ENCODE results near the gene OLFML2B.
"Not testable (repeated sequence)": the region's sequence is repeated elsewhere in the genome, so short reads cannot be mapped to it uniquely, and the experiment has no call there.

The OLFML2B gene

GRCh38 chr1:162018418-162018817 lies 5.3 kb downstream of the OLFML2B start:
- H3K4me1 ChIP-seq (ENCODE audit: insufficient read depth, low read length), result peaks cover 18% of the 10 kb centered on the region; the same call in 1 of the 2 replicates
- no peak overlapping the region for H3K27ac ChIP-seq (ENCODE audit: low read length)
- H3K27me3 ChIP-seq (ENCODE audit: insufficient read depth, low read length), result peaks cover 20% of the 10 kb centered on the region
- no peak overlapping the region for H3K4me3 ChIP-seq (ENCODE audit: low read length)
- no peak overlapping the region for H3K9ac ChIP-seq (ENCODE audit: low read depth, low read length)
- H3K9me3 ChIP-seq (ENCODE audit: insufficient read depth, low read depth, low read length), result no peaks in the 10 kb centered on the region
- 0 out of 2 replicates have a peak, but pooled peaks cover 1% of the 10 kb centered on the region for H3K36me3 ChIP-seq (ENCODE audit: insufficient read depth, low read depth, low read length)

DNA sequence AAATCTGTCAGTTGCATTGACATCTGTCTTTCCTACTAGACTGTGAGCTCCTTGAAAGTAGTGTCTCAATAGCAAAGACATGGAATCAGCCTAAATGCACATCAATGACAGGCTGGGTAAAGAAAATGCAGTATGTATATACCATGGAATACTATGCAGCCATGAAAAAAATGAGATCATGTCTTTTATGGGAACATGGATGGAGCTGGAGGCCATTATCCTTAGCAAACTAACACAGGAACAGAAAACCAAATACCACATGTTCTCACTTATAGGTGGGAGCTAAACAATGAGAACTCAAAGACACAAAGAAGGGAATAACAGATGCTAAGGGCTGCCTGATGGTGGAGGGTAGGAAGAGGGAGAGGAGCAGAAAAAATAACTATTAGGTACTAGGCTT lies 5.9 kb downstream of the OLFML2B start:
- not testable (repeated sequence) for H3K27ac ChIP-seq (ENCODE audit: low read length); H3K36me3 ChIP-seq (ENCODE audit: insufficient read depth, low read depth, low read length); H3K9ac ChIP-seq (ENCODE audit: low read depth, low read length); H3K9me3 ChIP-seq (ENCODE audit: insufficient read depth, low read depth, low read length); H3K4me3 ChIP-seq (ENCODE audit: low read length)
- Histone ChIP-seq H3K4me1 (ENCODE audit: insufficient read depth, low read length) (peaks cover 18% of the 10 kb centered on the region; the same call in 1 of the 2 replicates), H3K27me3 (ENCODE audit: insufficient read depth, low read length) (peaks cover 14% of the 10 kb centered on the region)

GRCh38 chr1:162016631-162017030 lies 7.0 kb downstream of the OLFML2B start:
- Histone ChIP-seq H3K9ac (ENCODE audit: low read depth, low read length) (no peak overlapping the region), H3K4me1 (ENCODE audit: insufficient read depth, low read length) (peaks cover 14% of the 10 kb centered on the region; the same call in 1 of the 2 replicates), H3K36me3 (ENCODE audit: insufficient read depth, low read depth, low read length) (0 out of 2 replicates have a peak, but pooled peaks cover 3% of the 10 kb centered on the region), H3K27ac (ENCODE audit: low read length) (no peak overlapping the region), H3K9me3 (ENCODE audit: insufficient read depth, low read depth, low read length) (no peaks in the 10 kb centered on the region), H3K4me3 (ENCODE audit: low read length) (no peak overlapping the region), H3K27me3 (ENCODE audit: insufficient read depth, low read length) (peaks cover 5% of the 10 kb centered on the region; the same call in 1 of the 2 replicates)

GRCh38 chr1:162015196-162015595 lies 8.5 kb downstream of the OLFML2B start:
- Histone ChIP-seq H3K4me3 (ENCODE audit: low read length) (no peak overlapping the region), H3K27me3 (ENCODE audit: insufficient read depth, low read length) (no peaks in the 10 kb centered on the region; the same call in 1 of the 2 replicates), H3K9me3 (ENCODE audit: insufficient read depth, low read depth, low read length) (no peaks in the 10 kb centered on the region), H3K9ac (ENCODE audit: low read depth, low read length) (no peak overlapping the region), H3K36me3 (ENCODE audit: insufficient read depth, low read depth, low read length) (0 out of 2 replicates have a peak, but pooled peaks cover 3% of the 10 kb centered on the region), H3K27ac (ENCODE audit: low read length) (no peak overlapping the region), H3K4me1 (ENCODE audit: insufficient read depth, low read length) (peaks cover 6% of the 10 kb centered on the region; the same call in 1 of the 2 replicates)

DNA sequence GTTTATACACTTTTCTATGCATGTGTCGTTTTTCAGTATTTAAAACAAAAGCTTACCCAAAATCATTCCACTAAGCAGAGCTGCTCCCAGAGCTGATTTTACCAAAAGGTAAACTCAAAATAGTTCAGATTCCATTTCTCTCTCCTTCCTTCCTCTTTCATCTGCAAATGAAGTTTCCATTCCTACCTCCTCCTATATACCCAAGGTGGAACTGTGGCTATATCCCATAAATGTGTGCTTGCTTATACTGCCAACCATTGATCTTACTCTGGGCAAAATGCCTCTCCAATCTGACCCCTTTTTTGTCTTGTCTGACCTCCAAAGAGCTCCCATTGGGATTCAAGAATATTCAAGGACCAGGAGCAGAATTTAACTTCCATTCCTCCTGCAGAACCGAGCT lies 9.5 kb downstream of the OLFML2B start:
- Histone ChIP-seq H3K27ac (ENCODE audit: low read length) (no peak overlapping the region), H3K27me3 (ENCODE audit: insufficient read depth, low read length) (no peaks in the 10 kb centered on the region; the same call in 1 of the 2 replicates), H3K4me3 (ENCODE audit: low read length) (no peak overlapping the region), H3K4me1 (ENCODE audit: insufficient read depth, low read length) (peaks cover 6% of the 10 kb centered on the region; the same call in 1 of the 2 replicates), H3K9me3 (ENCODE audit: insufficient read depth, low read depth, low read length) (no peaks in the 10 kb centered on the region), H3K36me3 (ENCODE audit: insufficient read depth, low read depth, low read length) (0 out of 2 replicates have a peak, but pooled peaks cover 3% of the 10 kb centered on the region), H3K9ac (ENCODE audit: low read depth, low read length) (no peak overlapping the region)

DNA sequence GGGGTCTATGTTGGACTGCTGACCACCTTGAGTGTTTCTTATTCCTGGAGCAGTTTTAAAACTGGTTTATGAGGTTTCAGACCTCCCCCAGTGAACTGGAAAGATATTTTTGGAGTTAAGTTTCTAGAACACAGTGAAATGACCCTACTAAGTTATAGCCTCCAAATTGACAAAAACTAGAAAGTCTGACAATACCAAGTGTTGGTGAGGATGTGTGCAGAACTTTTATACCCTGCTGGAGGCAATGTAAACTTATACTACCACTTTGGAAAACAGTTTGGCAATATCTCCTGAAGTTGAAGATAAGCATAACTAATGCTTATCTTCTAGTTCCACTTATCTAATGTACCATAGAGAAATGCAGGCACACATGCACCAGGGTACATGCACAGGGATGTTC lies 10.4 kb downstream of the OLFML2B start:
- Histone ChIP-seq H3K9ac (ENCODE audit: low read depth, low read length) (no peak overlapping the region), H3K4me1 (ENCODE audit: insufficient read depth, low read length) (peaks cover 12% of the 10 kb centered on the region; the same call in 1 of the 2 replicates), H3K27me3 (ENCODE audit: insufficient read depth, low read length) (no peaks in the 10 kb centered on the region; the same call in 1 of the 2 replicates), H3K36me3 (ENCODE audit: insufficient read depth, low read depth, low read length) (0 out of 2 replicates have a peak, but pooled peaks cover 3% of the 10 kb centered on the region), H3K27ac (ENCODE audit: low read length) (no peak overlapping the region), H3K4me3 (ENCODE audit: low read length) (no peak overlapping the region), H3K9me3 (ENCODE audit: insufficient read depth, low read depth, low read length) (no peaks in the 10 kb centered on the region)

- 0 out of 2 replicates have a peak, but pooled peaks cover 3% of the 10 kb centered on the region for H3K36me3 ChIP-seq (ENCODE audit: insufficient read depth, low read depth, low read length)
- peaks cover 12% of the 10 kb centered on the region; the same call in 1 of the 2 replicates for H3K4me1 ChIP-seq (ENCODE audit: insufficient read depth, low read length)
- H3K27me3 ChIP-seq (ENCODE audit: insufficient read depth, low read length), result no peaks in the 10 kb centered on the region; the same call in 1 of the 2 replicates
These were observed 12.2 kb downstream of the OLFML2B start for GRCh38 chr1:162011337-162012012.

GRCh38 chr1:162010175-162010506 lies 13.5 kb downstream of the OLFML2B start:
- Histone ChIP-seq H3K27me3 (ENCODE audit: insufficient read depth, low read length) (no peaks in the 10 kb centered on the region; the same call in 1 of the 2 replicates), H3K27ac (ENCODE audit: low read length) (no peak overlapping the region), H3K9ac (ENCODE audit: low read depth, low read length) (no peak overlapping the region), H3K36me3 (ENCODE audit: insufficient read depth, low read depth, low read length) (0 out of 2 replicates have a peak, but pooled peaks cover 3% of the 10 kb centered on the region), H3K4me1 (ENCODE audit: insufficient read depth, low read length) (peaks cover 12% of the 10 kb centered on the region; the same call in 1 of the 2 replicates), H3K9me3 (ENCODE audit: insufficient read depth, low read depth, low read length) (no peaks in the 10 kb centered on the region), H3K4me3 (ENCODE audit: low read length) (no peak overlapping the region)

More at GRCh38 chr1:162011337-162012012, 12.2 kb downstream of the OLFML2B start:
- Histone ChIP-seq H3K4me3 (ENCODE audit: low read length) (no peak overlapping the region), H3K9me3 (ENCODE audit: insufficient read depth, low read depth, low read length) (no peaks in the 10 kb centered on the region), H3K9ac (ENCODE audit: low read depth, low read length) (no peak overlapping the region), H3K27ac (ENCODE audit: low read length) (no peak overlapping the region)

- no peaks in the 10 kb centered on the region; the same call in 1 of the 2 replicates for H3K27me3 ChIP-seq (ENCODE audit: insufficient read depth, low read length)
- 0 out of 2 replicates have a peak, but pooled peaks cover 3% of the 10 kb centered on the region for H3K36me3 ChIP-seq (ENCODE audit: insufficient read depth, low read depth, low read length)
- no peak overlapping the region for H3K27ac ChIP-seq (ENCODE audit: low read length)
- peaks cover 10% of the 10 kb centered on the region; the same call in 1 of the 2 replicates for H3K4me1 ChIP-seq (ENCODE audit: insufficient read depth, low read length)
- no peak overlapping the region for H3K4me3 ChIP-seq (ENCODE audit: low read length)
- H3K9ac ChIP-seq (ENCODE audit: low read depth, low read length), result no peak overlapping the region
- no peaks in the 10 kb centered on the region for H3K9me3 ChIP-seq (ENCODE audit: insufficient read depth, low read depth, low read length)
These were observed 14.0 kb downstream of the OLFML2B start for GRCh38 chr1:162009501-162010174.

GRCh38 chr1:162008799-162009198 lies 14.9 kb downstream of the OLFML2B start:
- no peak overlapping the region; the same call in 1 of the 2 replicates for H3K4me3 ChIP-seq (ENCODE audit: low read length)
- no peaks in the 10 kb centered on the region; the same call in 1 of the 2 replicates for H3K27me3 ChIP-seq (ENCODE audit: insufficient read depth, low read length)
- no peak overlapping the region for H3K27ac ChIP-seq (ENCODE audit: low read length)
- H3K4me1 ChIP-seq (ENCODE audit: insufficient read depth, low read length), result peaks cover 6% of the 10 kb centered on the region; the same call in 1 of the 2 replicates
- H3K9me3 ChIP-seq (ENCODE audit: insufficient read depth, low read depth, low read length), result no peaks in the 10 kb centered on the region
- H3K9ac ChIP-seq (ENCODE audit: low read depth, low read length), result no peak overlapping the region; the same call in 1 of the 2 replicates
- 0 out of 2 replicates have a peak, but pooled peaks cover 3% of the 10 kb centered on the region for H3K36me3 ChIP-seq (ENCODE audit: insufficient read depth, low read depth, low read length)

DNA sequence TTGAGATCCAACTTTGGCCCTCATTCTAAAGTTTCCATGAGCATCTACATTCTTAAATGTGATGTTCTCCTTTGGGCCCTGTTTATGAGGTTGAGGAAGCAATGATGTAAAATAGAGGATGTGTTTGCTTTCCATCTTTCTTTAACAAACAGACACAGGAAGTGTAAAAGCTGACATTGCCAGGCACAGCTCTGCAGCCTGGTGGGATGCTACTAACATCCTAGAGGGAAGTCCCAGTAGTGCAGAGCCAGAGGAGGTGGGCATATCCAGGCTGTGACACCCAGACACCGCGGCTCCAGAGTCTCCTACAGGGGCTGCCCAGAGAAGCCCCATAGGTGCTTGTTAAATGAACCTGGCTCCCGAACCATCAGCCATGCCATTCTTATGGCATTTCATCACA lies 16.2 kb downstream of the OLFML2B start:
- H3K27me3 ChIP-seq (ENCODE audit: insufficient read depth, low read length), result no peaks in the 10 kb centered on the region; the same call in 1 of the 2 replicates
- H3K4me1 ChIP-seq (ENCODE audit: insufficient read depth, low read length), result peaks cover 6% of the 10 kb centered on the region; the same call in 1 of the 2 replicates
- H3K9me3 ChIP-seq (ENCODE audit: insufficient read depth, low read depth, low read length), result no peaks in the 10 kb centered on the region
- no peak overlapping the region for H3K4me3 ChIP-seq (ENCODE audit: low read length)
- no peak overlapping the region for H3K9ac ChIP-seq (ENCODE audit: low read depth, low read length)
- no peak overlapping the region for H3K27ac ChIP-seq (ENCODE audit: low read length)
- no peaks in the 10 kb centered on the region for H3K36me3 ChIP-seq (ENCODE audit: insufficient read depth, low read depth, low read length)
